GM06990 (cell line): ENCODE results near the gene LRAT.
A peak's percentile ranks its signal among the peaks of the same experiment; 100 is the strongest.

Source experiments
- DNase-seq: peaks from one replicate; pipeline ENCODE4 v3.0.0-alpha.2; 2011; ENCODE audit not compliant: insufficient read length; ENCODE audit errors: extremely low read depth
- H3K27me3 ChIP-seq: replicated peaks from 2 replicates; pipeline ENCODE4 v1.6.0; 2011; ENCODE audit warnings: low read length; ENCODE audit not compliant: control insufficient read depth, insufficient read depth
- H3K36me3 ChIP-seq: 2 replicates; pipeline ENCODE4 v1.5.1; 2011; ENCODE audit warnings: low read length; ENCODE audit not compliant: control insufficient read depth, insufficient read depth
- H3K4me3 ChIP-seq: replicated peaks from 2 replicates; pipeline ENCODE4 v1.5.1; 2011; ENCODE audit warnings: low read depth, mild to moderate bottlenecking, control low read depth, low read length
- CTCF ChIP-seq: IDR thresholded peaks from 2 replicates; pipeline ENCODE4 v1.5.1; 2011; ENCODE audit warnings: low read length, control low read depth, mild to moderate bottlenecking, inconsistent platforms; ENCODE audit not compliant: insufficient read depth, poor library complexity, severe bottlenecking

LRAT gene

GRCh38 chr4:154779362-154779947 lies 35.7 kb downstream of the LRAT start:
- Histone ChIP-seq H3K36me3 (no peaks in the 10 kb centered on the region), H3K27me3 (no peaks in the 10 kb centered on the region; the same call in 1 of the 2 replicates), H3K4me3 (no peak overlapping the region)
- no peak for DNase-seq
- TF ChIP-seq CTCF = peak; percentile 38

GRCh38 chr4:154781126-154781982 lies 37.6 kb downstream of the LRAT start, which contains the start of gene RBM46:
TSS of gene RBM46 (plus strand) at chr4:154781272. CDS start at chr4:154796753, 15,481 bp downstream.
- no peak for TF ChIP-seq CTCF
- Histone ChIP-seq H3K27me3 (no peaks in the 10 kb centered on the region; the same call in 1 of the 2 replicates), H3K36me3 (no peaks in the 10 kb centered on the region), H3K4me3 (no peak within 1 kb of the TSS)
- no peak for DNase-seq

GRCh38 chr4:154781983-154782293 lies 38.1 kb downstream of the LRAT start:
- H3K4me3 ChIP-seq = no peak overlapping the region
- no peak for TF ChIP-seq CTCF

More at GRCh38 chr4:154781983-154782293, 38.1 kb downstream of the LRAT start:
- Histone ChIP-seq H3K27me3 (no peaks in the 10 kb centered on the region; the same call in 1 of the 2 replicates), H3K36me3 (no peaks in the 10 kb centered on the region)
- DNase-seq = peak; percentile 1
